GM18499 (cell line): Measurements from ENCODE around the gene MAP2K7.
"Not testable (repeated sequence)": the region's sequence is repeated elsewhere in the genome, so short reads cannot be mapped to it uniquely, and the experiment has no call there.

ENCODE experiments used
- ATAC-seq: cut with Tn5 transposase; IDR thresholded peaks from one replicate; pipeline ENCODE4 v1.9.1; 2021; ENCODE audit warnings: moderate number of reproducible peaks; ENCODE audit not compliant: insufficient read depth, unreplicated experiment

The MAP2K7 gene

DNA sequence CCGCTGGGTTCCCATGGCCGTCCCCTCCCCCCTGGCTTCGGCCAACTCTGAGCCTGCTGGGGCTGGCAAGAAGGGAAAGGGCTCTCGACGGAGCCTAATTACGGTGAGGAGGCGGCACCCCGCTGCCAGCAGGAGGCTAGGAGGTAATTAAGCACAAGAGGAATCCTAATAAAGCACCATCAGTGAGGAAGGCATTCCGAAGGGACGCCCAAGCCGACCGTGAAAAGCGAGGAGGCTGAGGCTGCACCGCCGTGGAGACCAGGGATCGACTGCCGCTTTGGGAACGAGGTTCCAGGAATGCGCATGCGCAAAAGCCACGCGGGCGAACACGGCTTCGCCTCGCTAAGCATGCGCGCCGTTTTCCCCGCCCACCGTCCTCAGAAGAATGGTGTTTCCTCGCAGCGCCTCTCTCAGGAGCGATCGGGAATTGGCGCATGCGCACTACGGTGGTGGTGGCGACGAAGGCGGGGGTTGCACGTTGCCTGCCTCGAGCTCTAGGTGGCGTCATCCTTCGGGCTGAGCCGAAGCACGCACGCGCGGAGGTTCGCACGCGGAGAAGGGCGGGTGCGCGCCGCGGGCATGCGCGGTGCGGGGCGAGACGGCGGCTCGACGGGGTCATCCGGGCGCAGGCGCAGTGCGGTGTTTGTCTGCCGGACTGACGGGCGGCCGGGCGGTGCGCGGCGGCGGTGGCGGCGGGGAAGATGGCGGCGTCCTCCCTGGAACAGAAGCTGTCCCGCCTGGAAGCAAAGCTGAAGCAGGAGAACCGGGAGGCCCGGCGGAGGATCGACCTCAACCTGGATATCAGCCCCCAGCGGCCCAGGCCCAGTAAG, at the start of gene MAP2K7:
TSS of gene MAP2K7 (plus strand) at position 634 of the 830 bp plus-strand sequence. CDS start at position 702, 68 bp downstream.
- ATAC-seq, result peak; percentile 76

- ATAC-seq, result no peak
These were observed 48.1 kb upstream of the MAP2K7 start for GRCh38 chr19:7855426-7856108.

GRCh38 chr19:7856109-7856591, 47.5 kb upstream of the MAP2K7 start:
- no peak for ATAC-seq

DNA sequence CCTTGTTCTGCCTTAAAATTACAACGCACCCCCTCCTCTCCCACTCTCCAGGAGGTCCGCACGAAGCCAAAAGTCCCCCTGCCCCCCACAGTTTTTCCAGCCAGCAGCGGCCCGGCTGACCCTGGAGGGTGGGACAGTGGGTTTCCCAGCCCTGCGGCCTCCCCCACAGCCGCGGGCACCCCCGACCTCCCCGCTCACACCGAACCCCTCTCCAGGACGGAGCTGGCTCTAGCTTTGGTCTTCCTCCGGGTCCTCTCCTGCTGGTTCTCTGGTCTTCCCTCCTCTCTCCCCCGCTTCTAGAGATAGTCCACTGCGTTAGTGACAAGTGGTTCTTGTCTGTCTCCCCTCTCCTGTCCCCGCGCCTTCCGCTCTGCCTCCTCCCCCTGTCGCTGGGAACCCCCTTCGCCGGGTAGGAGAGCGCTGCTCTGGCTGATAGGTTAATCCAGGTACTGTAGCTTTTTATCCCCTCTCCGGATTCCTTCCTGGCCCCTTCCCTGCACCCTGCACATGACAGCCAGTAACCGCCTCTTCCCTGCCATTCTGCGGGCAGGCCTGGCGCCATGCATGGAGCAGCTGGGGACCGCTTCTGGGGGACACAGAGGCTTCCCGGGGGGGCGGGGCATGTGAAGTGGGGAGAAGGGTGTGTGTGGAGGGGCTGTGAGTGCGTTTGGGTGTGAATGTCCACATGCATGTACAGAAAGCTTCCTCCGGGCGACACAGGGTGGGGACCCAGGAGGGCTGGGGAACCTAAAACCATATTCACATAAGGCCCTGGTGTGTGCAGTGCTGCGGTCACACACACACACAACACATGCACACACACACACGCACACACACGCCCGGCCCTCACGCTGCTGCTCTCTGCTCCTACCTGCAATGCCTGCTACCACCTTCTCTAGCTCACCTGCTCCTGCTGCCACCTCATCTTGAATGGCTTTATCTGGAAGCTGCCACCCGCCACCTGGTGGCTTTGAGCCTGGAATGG, 46.7 kb upstream of the MAP2K7 start:
- no peak for ATAC-seq

DNA sequence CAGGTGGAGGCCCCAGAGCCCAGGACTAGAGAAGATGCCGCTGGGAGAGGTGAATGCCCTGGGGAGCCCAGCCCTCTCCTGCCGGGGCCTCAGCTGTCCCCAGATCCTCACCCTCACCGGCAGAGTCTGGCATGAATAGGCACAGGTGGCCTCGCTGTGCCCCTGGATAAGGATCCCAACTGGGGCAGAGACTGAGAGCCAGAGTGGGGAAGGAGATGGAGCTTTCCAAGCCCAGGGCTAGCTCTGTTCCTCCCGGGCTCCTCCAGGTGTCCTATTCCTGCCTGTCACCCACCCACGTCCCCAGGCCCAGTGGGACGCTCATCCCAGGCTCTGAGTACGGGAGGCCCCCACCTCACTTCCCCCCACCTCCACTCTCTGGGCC, 46.0 kb upstream of the MAP2K7 start:
- no peak for ATAC-seq

DNA sequence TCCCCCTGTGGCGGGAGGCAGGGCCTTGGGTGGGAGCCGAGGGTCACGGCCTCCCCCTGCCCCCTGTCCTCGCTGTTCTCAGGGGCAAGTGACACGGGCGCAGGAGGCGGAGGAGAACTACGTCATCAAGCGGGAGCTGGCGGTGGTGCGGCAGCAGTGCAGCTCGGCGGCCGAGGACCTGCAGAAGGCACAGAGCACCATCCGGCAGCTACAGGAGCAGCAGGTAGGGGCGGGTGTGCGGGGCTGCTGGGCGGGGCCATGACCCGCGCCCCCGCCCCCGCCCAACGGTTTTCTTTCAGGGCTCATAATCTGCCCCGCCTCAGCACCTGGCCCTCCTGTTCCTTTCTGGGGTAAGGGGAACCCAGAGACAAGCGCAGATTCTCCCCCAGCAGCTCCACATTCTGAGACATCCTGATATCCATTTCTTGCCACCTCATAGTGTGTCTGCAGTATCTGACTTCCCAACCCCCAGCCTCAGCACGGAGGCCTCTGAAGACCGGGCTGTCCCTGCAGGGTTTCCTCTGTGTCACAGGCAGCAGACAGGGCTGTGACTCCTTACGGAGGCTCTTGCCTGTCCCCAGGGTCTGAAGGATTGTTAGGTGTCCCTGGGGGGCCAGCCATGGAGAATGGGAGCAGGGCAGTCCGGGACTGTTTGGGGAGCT, 45.4 kb upstream of the MAP2K7 start:
- ATAC-seq, result no peak

DNA sequence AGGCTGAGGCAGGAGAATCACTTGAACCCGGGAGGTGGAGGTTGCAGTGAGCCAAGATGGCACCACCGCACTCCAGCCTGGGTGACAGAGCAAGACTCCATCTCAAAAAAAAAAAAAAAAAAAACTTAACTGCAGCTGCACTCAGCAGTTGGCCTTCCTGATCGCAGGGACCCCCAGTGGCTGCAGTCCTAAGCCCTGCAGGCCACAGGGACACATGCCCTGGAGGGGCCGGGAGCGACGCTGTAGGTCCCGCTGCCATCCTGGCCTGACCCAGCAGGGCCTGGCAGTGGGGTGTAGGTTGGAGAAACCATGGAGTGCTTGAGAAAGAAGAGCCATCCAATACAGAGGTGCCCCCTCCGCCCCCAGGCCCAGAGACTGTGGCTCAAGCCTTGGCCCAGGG, 44.6 kb upstream of the MAP2K7 start:
- ATAC-seq, result not testable (repeated sequence)

GRCh38 chr19:7859831-7860713, 43.6 kb upstream of the MAP2K7 start:
- no peak for ATAC-seq

- no peak for ATAC-seq
These were observed 42.7 kb upstream of the MAP2K7 start for GRCh38 chr19:7860714-7861618.

GRCh38 chr19:7861619-7862412, 41.9 kb upstream of the MAP2K7 start:
- ATAC-seq, result no peak

- ATAC-seq, result no peak
These were observed 41.2 kb upstream of the MAP2K7 start for GRCh38 chr19:7862413-7862951.

GRCh38 chr19:7863157-7863970, 40.3 kb upstream of the MAP2K7 start:
- ATAC-seq, result no peak

GRCh38 chr19:7863971-7864689, 39.5 kb upstream of the MAP2K7 start:
- no peak for ATAC-seq

GRCh38 chr19:7864690-7865074, 39.0 kb upstream of the MAP2K7 start:
- no peak for ATAC-seq

- ATAC-seq, result no peak
These were observed 38.3 kb upstream of the MAP2K7 start for GRCh38 chr19:7865262-7865911.
